HG02623 (cell line): Measurements from ENCODE around the gene CAPN11.
A peak's percentile ranks its signal among the peaks of the same experiment; 100 is the strongest.

Experiments used
- ATAC-seq: cut with Tn5 transposase; IDR thresholded peaks from one replicate; pipeline ENCODE4 v1.9.1; 2021; ENCODE audit warnings: moderate library complexity; ENCODE audit not compliant: unreplicated experiment

Gene CAPN11

GRCh38 chr6:44152533-44152932 is 6.1 kb upstream of the CAPN11 start:
- no peak for ATAC-seq

GRCh38 chr6:44154067-44154466 is 4.6 kb upstream of the CAPN11 start:
- ATAC-seq = no peak

GRCh38 chr6:44156494-44157151 is 2.0 kb upstream of the CAPN11 start:
- no peak for ATAC-seq

GRCh38 chr6:44157152-44157521 is 1.5 kb upstream of the CAPN11 start:
- no peak for ATAC-seq

- no peak for ATAC-seq
These were observed 3.3 kb downstream of the CAPN11 start for GRCh38 chr6:44161997-44162338.

GRCh38 chr6:44162876-44163625 is 4.4 kb downstream of the CAPN11 start:
- no peak for ATAC-seq

- ATAC-seq = no peak
These were observed 7.5 kb downstream of the CAPN11 start for GRCh38 chr6:44166116-44166515.

GRCh38 chr6:44166591-44167184 is 8.1 kb downstream of the CAPN11 start:
- ATAC-seq = no peak

- no peak for ATAC-seq
These were observed 8.9 kb downstream of the CAPN11 start for GRCh38 chr6:44167567-44167966.

- ATAC-seq = no peak
These were observed 10.5 kb downstream of the CAPN11 start for GRCh38 chr6:44169154-44169553.

GRCh38 chr6:44169886-44170570 is 11.4 kb downstream of the CAPN11 start:
- no peak for ATAC-seq

- no peak for ATAC-seq
These were observed 13.4 kb downstream of the CAPN11 start for GRCh38 chr6:44171899-44172546.

- no peak for ATAC-seq
These were observed 14.3 kb downstream of the CAPN11 start for GRCh38 chr6:44172731-44173500.

GRCh38 chr6:44176130-44176761 is 17.6 kb downstream of the CAPN11 start:
- no peak for ATAC-seq

GRCh38 chr6:44176762-44177509 is 18.3 kb downstream of the CAPN11 start:
- peak; percentile 42 for ATAC-seq

- no peak for ATAC-seq
These were observed 19.2 kb downstream of the CAPN11 start for GRCh38 chr6:44177691-44178423.

- ATAC-seq = no peak
These were observed 19.9 kb downstream of the CAPN11 start for GRCh38 chr6:44178424-44179071.

- ATAC-seq = no peak
These were observed 20.5 kb downstream of the CAPN11 start for GRCh38 chr6:44179072-44179536.
